GM12878 (cell line): Measurements from ENCODE around the gene KDM3B. TPM values are rescaled to one million over a fixed set of nuclear protein-coding genes. Genes with fewer than 3 reads are reported as not detected.
A peak's percentile ranks its signal among the peaks of the same experiment; 100 is the strongest.

Experiments used
- BCL11A ChIP-seq: IDR thresholded peaks from 2 replicates; pipeline ENCODE4 v1.6.1; 2011; ENCODE audit warnings: low read depth, low read length
- BHLHE40 ChIP-seq, 2 experiments: fragments of 450-650 bp in 1 of 2; IDR thresholded peaks; 2 replicates each; pipeline ENCODE4 v1.6.1; 2011 to 2017; ENCODE audit warnings: low read depth in 2 of 2, borderline replicate concordance in 1 of 2, improper control_type of control experiment in 1 of 2, low read length in 1 of 2, mild to moderate bottlenecking in 1 of 2
- CEBPB ChIP-seq, 2 experiments: fragments of 150-350 bp in 1 of 2; IDR thresholded peaks; 2 replicates each; pipeline ENCODE4 v1.6.1; 2012 to 2014; ENCODE audit warnings: low read depth in 2 of 2, low read length in 2 of 2, borderline replicate concordance in 1 of 2, inconsistent platforms in 1 of 2
- CHD2 ChIP-seq: IDR thresholded peaks from 2 replicates; pipeline ENCODE4 v1.6.1; 2011; ENCODE audit warnings: low read depth, low read length, improper control_type of control experiment, borderline replicate concordance
- CHD4 ChIP-seq: fragments of 200-600 bp; sonication (generic); IDR thresholded peaks from 2 replicates; pipeline ENCODE4 v1.6.1; 2016; ENCODE audit warnings: mild to moderate bottlenecking
- E2F4 ChIP-seq: IDR thresholded peaks from 2 replicates; pipeline ENCODE4 v1.6.1; 2012; ENCODE audit warnings: low read depth, low read length, improper control_type of control experiment
- EP300 ChIP-seq, 2 experiments: fragments of 150-350 bp in 1 of 2; IDR thresholded peaks; 2 replicates each; pipeline ENCODE4 v1.6.1; 2011 to 2012; ENCODE audit warnings: low read depth in 2 of 2, low read length in 2 of 2, borderline replicate concordance in 1 of 2, improper control_type of control experiment in 1 of 2, inconsistent platforms in 1 of 2; ENCODE audit not compliant: control insufficient read depth in 1 of 2
- GABPA ChIP-seq: IDR thresholded peaks from 2 replicates; pipeline ENCODE4 v1.6.1; 2014; ENCODE audit warnings: antibody characterized with exemption, low read depth, mild to moderate bottlenecking, inconsistent platforms
- KDM1A ChIP-seq: fragments of 200-600 bp; sonication (generic); IDR thresholded peaks from 2 replicates; pipeline ENCODE4 v1.6.1; 2016; ENCODE audit warnings: borderline replicate concordance
- MAX ChIP-seq: IDR thresholded peaks from 2 replicates; pipeline ENCODE4 v1.6.1; 2012; ENCODE audit warnings: low read depth, low read length, improper control_type of control experiment
- MYB ChIP-seq: fragments of 150-350 bp; IDR thresholded peaks from 2 replicates; pipeline ENCODE4 v1.6.1; 2014; ENCODE audit warnings: mild to moderate bottlenecking, low read depth, low read length, borderline replicate concordance
- PML ChIP-seq: IDR thresholded peaks from 2 replicates; pipeline ENCODE4 v1.6.1; 2012; ENCODE audit warnings: low read length, inconsistent platforms
- RELB ChIP-seq: fragments of 450-650 bp; IDR thresholded peaks from 2 replicates; pipeline ENCODE4 v1.6.1; 2017; ENCODE audit warnings: low read depth, mild to moderate bottlenecking, moderate library complexity
- SMARCA5 ChIP-seq: fragments of 450-650 bp; IDR thresholded peaks from 2 replicates; pipeline ENCODE4 v1.6.1; 2017; ENCODE audit warnings: mild to moderate bottlenecking
- YY1 ChIP-seq: IDR thresholded peaks from 2 replicates; pipeline ENCODE4 v1.6.1; 2011; ENCODE audit warnings: low read depth, mild to moderate bottlenecking, low read length
- ZBTB11 ChIP-seq: fragments of 450-650 bp; formaldehyde crosslinking; IDR thresholded peaks from 2 replicates; pipeline ENCODE4 v1.5.0; 2022; ENCODE audit warnings: mild to moderate bottlenecking, missing genetic modification characterization
- polyA plus RNA-seq, 11 experiments: library from polyadenylated mRNA; depleted of rRNA in 4 of 11; unstranded in 6 of 11; stranded (reverse) in 5 of 11; fragments of >200 nt; fragmentation: Nextera tagmentation in 4 of 11; fragmentation: Illumina TruSeq in 1 of 11; extraction: Ambion mirVana in 4 of 11; extraction: Trizol in 1 of 11; gene quantifications; 1 replicate in 1 of 11; 2 replicates in 10 of 11; pipeline versions ENCODE4 v1.2.1 to v1.2.3, GENCODE V29; 2011 to 2016; ENCODE audit warnings: inconsistent platforms in 2 of 11, missing spikeins in 2 of 11, low read depth in 1 of 11
- total RNA-seq, 4 experiments: library from RNA; depleted of rRNA in 3 of 4; stranded (reverse); fragments of >200 nt in 3 of 4; fragmentation: Illumina TruSeq in 1 of 4; extraction: Trizol in 1 of 4; gene quantifications; 2 replicates each; pipeline versions ENCODE4 v1.2.1 to v1.2.3, GENCODE V29; 2013 to 2021
- TF ChIP-seq, protein P1 (sequence below): IDR thresholded peaks from 2 replicates; pipeline ENCODE4 v1.6.1; 2012; ENCODE audit warnings: improper control_type of control experiment, low read depth, low read length; ENCODE audit not compliant: insufficient replicate concordance

KDM3B gene
- total and polyA plus RNA-seq, 10 of the 15 experiments (the other 5 are each of a cell fraction or from before 2014, with no cell fraction given): 8.5 to 45.7 (median 29.0) TPM

DNA sequence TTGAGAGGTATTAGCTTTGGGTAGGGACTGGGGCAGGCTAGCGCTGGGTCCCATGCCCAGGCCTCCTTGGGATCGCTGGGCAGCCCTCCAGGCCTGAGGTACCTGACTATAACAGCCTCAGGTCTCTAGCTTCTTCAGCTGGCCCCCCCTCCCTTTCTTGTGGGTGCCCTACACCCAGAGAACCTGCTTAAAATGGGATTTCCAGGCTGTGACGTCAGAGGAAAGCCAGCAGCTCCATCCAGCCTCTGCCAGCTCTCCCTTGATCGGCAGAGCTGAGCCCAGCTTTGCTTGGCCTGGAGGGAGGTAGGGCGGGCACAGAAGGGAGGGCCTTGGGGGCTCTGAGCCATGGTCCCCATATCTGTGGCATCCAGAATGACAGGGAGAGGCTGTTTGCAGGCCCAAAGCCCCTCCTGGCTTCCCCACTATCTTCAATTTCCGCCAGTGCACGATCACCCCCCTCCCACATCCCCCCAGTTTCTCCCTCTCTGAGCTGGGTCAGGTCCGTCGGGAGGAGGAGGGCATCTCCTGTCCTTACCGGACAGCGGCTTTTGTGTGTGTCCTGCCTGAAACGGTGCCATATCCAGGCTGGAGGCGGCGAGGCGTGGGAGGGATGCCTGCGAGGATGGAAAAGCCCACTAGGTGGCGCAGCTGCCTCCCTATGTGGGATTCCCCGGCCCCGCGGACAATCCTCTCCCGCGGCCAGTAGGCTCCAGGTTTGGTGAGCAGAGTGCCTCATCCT, 97.2 kb downstream of the KDM3B start (continued):
- peak; percentile 34; the same call in 1 of the 2 replicates for TF ChIP-seq RELB
- TF ChIP-seq GABPA: no peak
- TF ChIP-seq CEBPB (IDR thresholded peaks at IDR 0.05; ENCODE audit: borderline replicate concordance in 1 of 2, low read depth in 2 of 2, low read length in 2 of 2): no peak
- no peak for TF ChIP-seq MYB
- TF ChIP-seq E2F4: no peak
- TF ChIP-seq, protein P1, sequence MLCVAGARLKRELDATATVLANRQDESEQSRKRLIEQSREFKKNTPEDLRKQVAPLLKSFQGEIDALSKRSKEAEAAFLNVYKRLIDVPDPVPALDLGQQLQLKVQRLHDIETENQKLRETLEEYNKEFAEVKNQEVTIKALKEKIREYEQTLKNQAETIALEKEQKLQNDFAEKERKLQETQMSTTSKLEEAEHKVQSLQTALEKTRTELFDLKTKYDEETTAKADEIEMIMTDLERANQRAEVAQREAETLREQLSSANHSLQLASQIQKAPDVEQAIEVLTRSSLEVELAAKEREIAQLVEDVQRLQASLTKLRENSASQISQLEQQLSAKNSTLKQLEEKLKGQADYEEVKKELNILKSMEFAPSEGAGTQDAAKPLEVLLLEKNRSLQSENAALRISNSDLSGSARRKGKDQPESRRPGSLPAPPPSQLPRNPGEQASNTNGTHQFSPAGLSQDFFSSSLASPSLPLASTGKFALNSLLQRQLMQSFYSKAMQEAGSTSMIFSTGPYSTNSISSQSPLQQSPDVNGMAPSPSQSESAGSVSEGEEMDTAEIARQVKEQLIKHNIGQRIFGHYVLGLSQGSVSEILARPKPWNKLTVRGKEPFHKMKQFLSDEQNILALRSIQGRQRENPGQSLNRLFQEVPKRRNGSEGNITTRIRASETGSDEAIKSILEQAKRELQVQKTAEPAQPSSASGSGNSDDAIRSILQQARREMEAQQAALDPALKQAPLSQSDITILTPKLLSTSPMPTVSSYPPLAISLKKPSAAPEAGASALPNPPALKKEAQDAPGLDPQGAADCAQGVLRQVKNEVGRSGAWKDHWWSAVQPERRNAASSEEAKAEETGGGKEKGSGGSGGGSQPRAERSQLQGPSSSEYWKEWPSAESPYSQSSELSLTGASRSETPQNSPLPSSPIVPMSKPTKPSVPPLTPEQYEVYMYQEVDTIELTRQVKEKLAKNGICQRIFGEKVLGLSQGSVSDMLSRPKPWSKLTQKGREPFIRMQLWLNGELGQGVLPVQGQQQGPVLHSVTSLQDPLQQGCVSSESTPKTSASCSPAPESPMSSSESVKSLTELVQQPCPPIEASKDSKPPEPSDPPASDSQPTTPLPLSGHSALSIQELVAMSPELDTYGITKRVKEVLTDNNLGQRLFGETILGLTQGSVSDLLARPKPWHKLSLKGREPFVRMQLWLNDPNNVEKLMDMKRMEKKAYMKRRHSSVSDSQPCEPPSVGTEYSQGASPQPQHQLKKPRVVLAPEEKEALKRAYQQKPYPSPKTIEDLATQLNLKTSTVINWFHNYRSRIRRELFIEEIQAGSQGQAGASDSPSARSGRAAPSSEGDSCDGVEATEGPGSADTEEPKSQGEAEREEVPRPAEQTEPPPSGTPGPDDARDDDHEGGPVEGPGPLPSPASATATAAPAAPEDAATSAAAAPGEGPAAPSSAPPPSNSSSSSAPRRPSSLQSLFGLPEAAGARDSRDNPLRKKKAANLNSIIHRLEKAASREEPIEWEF: no peak
- no peak for TF ChIP-seq BCL11A
- TF ChIP-seq MAX: no peak
- TF ChIP-seq ZBTB11: no peak
- TF ChIP-seq YY1: peak; percentile 71
- TF ChIP-seq KDM1A: no peak
- TF ChIP-seq EP300 (IDR thresholded peaks at IDR 0.05; ENCODE audit: borderline replicate concordance in 1 of 2, control insufficient read depth in 1 of 2, low read depth in 2 of 2, low read length in 2 of 2): no peak
- no peak for TF ChIP-seq PML
- TF ChIP-seq SMARCA5: peak; percentile 53; the same call in 1 of the 2 replicates
- no peak for TF ChIP-seq CHD4
- no peak for TF ChIP-seq CHD2
- TF ChIP-seq BHLHE40 (IDR thresholded peaks at IDR 0.05; ENCODE audit: borderline replicate concordance in 1 of 2, low read depth in 2 of 2, low read length in 1 of 2): peak in 1 of 2 experiments; percentile 30; a peak in 1 of 4 replicates
